Spleen (tissue), 11 donors: ENCODE results near the gene SNU13. TPM values are rescaled to one million over a fixed set of nuclear protein-coding genes. Genes with fewer than 3 reads are reported as not detected.
"Not testable (repeated sequence)": the region's sequence is repeated elsewhere in the genome, so short reads cannot be mapped to it uniquely, and the experiment has no call there.

Source experiments
- DNase-seq: peaks from one replicate; pipeline ENCODE4 v3.0.0-alpha.2; 2020
- H3K27ac ChIP-seq, 8 donors: fragments of 200-600 bp; sonication (generic) in 7 of 8; 1 replicate in 4 of 8; 2 replicates in 4 of 8; pipeline versions ENCODE4 v1.5.0 to v1.8.0; 2016 to 2021; ENCODE audit warnings: inconsistent platforms in 4 of 8, mild to moderate bottlenecking in 4 of 8, moderate library complexity in 1 of 8
- H3K27me3 ChIP-seq, 7 donors: fragments of 200-600 bp; sonication (generic) in 6 of 7; replicated peaks in 1 of 7; 1 replicate in 4 of 7; 2 replicates in 3 of 7; pipeline versions ENCODE4 v1.5.0 to v1.8.0; 2016 to 2021; ENCODE audit warnings: inconsistent platforms in 3 of 7, mild to moderate bottlenecking in 1 of 7
- H3K36me3 ChIP-seq, 6 donors: fragments of 200-600 bp; sonication (generic) in 5 of 6; 1 replicate in 4 of 6; 2 replicates in 2 of 6; pipeline versions ENCODE4 v1.5.0 to v1.8.0; 2016 to 2021; ENCODE audit warnings: inconsistent platforms in 2 of 6
- H3K4me1 ChIP-seq, 6 donors: fragments of 200-600 bp; sonication (generic) in 5 of 6; 1 replicate in 3 of 6; 2 replicates in 3 of 6; pipeline versions ENCODE4 v1.5.0 to v1.8.0; 2016 to 2021; ENCODE audit warnings: inconsistent platforms in 3 of 6
- H3K4me3 ChIP-seq, 8 donors: fragments of 200-600 bp; sonication (generic) in 7 of 8; 1 replicate in 4 of 8; 2 replicates in 4 of 8; pipeline versions ENCODE4 v1.5.0 to v1.8.0; 2016 to 2021; ENCODE audit warnings: inconsistent platforms in 4 of 8, mild to moderate bottlenecking in 4 of 8, moderate library complexity in 2 of 8
- H3K9me3 ChIP-seq, 8 donors: fragments of 200-600 bp; sonication (generic) in 7 of 8; 1 replicate in 4 of 8; 2 replicates in 4 of 8; pipeline versions ENCODE4 v1.5.0 to v1.8.0; 2016 to 2021; ENCODE audit warnings: inconsistent platforms in 4 of 8
- CTCF ChIP-seq, 11 experiments: fragments of 200-600 bp in 7 of 11; fragments of 450-650 bp in 4 of 11; sonication (generic) in 4 of 11; IDR thresholded peaks in 8 of 11; conservative IDR thresholded peaks in 3 of 11; 1 replicate in 7 of 11; 2 replicates in 4 of 11; pipeline versions ENCODE4 v1.4.0 to v1.8.0; 2016 to 2021; ENCODE audit warnings: antibody characterized with exemption in 11 of 11, inconsistent platforms in 4 of 11, mild to moderate bottlenecking in 1 of 11
- POLR2A ChIP-seq, 3 donors: fragments of 450-650 bp; IDR thresholded peaks; one replicate each; pipeline ENCODE4 v1.5.1; 2017; ENCODE audit warnings: antibody characterized with exemption in 3 of 3, mild to moderate bottlenecking in 1 of 3
- POLR2AphosphoS5 ChIP-seq, 3 donors: sonication (generic); formaldehyde crosslinking; IDR thresholded peaks; one replicate each; pipeline ENCODE4 v1.5.1; 2017; ENCODE audit warnings: antibody characterized with exemption in 3 of 3
- WGBS, 5 donors: extraction: QIAGEN DNeasy Blood & Tissue Kit in 3 of 5; methylation state at CpG; one replicate each; pipeline versions ENCODE4 v1.1.5 to v1.1.7; 2013 to 2018; 5-methylcytosine and 5-hydroxymethylcytosine counted together
- intact Hi-C: fragments of 100-400 bp; cut with DNase I; formaldehyde crosslinking; loops from one replicate; pipeline ENCODE4 v1.15.0; 2023; ENCODE audit warnings: low total_unique reads
- polyA plus RNA-seq, 3 donors: library from polyadenylated mRNA; stranded (reverse); fragments of 200-250 nt; gene quantifications; one replicate each; pipeline ENCODE4 v1.2.1, GENCODE V29; 2013
- total RNA-seq, 7 donors: library from RNA; depleted of rRNA in 3 of 7; stranded (reverse); fragments of >200 nt in 3 of 7; fragmentation: NEBNext Ultra II Directional in 4 of 7; extraction: Animal tissue kit (Norgen Biotek cat#: 25700) in 4 of 7; gene quantifications; one replicate each; pipeline versions ENCODE4 v1.1.0 to v1.2.1, GENCODE V29; 2016 to 2021
- donor health status: healthy with polysubstance abuse.
- donor health status: DM: no; HTN: no; CAD: no; lungs with moderate emphysema.
- donor health status: DM: no; HTN: no; CAD: no.
- donor health status: Bipolar disorder and iron deficiency.
- donor health status: healthy.
- donor health status: DM: no; HTN: no; CAD: no.
- donor health status: DM: yes; HTN: yes; CAD: no.

Gene SNU13
- total and polyA plus RNA-seq, 10 donors = 89.0 to 165 (median 111) TPM

GRCh38 chr22:41672780-41673509 is 15.7 kb downstream of the SNU13 start:
- no peak for DNase-seq

GRCh38 chr22:41672096-41672495 is 16.6 kb downstream of the SNU13 start:
- WGBS, 5 donors = 91 to 95% (median 93%) methylated on average over 10 of the region's 10 CpGs
- Histone ChIP-seq H3K4me1 (peaks cover 0 to 11% (median 8%) of the 10 kb centered on the region in 6 donors), H3K36me3 (peaks cover 0 to 53% (median 31%) of the 10 kb centered on the region in 6 donors)
- H3K9me3 ChIP-seq, H3K27me3 ChIP-seq, DNase-seq, intact Hi-C loops, H3K4me3 ChIP-seq, H3K27ac ChIP-seq: not testable (repeated sequence)

More at GRCh38 chr22:41672780-41673509, 15.7 kb downstream of the SNU13 start:
- intact Hi-C loops = no loop called here
- TF ChIP-seq POLR2AphosphoS5 (IDR thresholded peaks at IDR 0.05) (no peak), CTCF (IDR thresholded peaks at IDR 0.05 in 8 of 11, conservative IDR thresholded peaks at IDR 0.05 in 3 of 11) (peak in 4 of 11 experiments; percentile 22 to 32 (median 26))
- Histone ChIP-seq H3K9me3 (no peaks in the 10 kb centered on the region), H3K36me3 (peaks cover 0 to 62% (median 40%) of the 10 kb centered on the region in 6 donors), H3K4me1 (peaks cover 0 to 6% (median under 1%) of the 10 kb centered on the region in 6 donors), H3K27me3 (no peaks in the 10 kb centered on the region), H3K27ac (peak overlapping the region in 1 of 8 donors; percentile 36), H3K4me3 (no peak overlapping the region)
- 71 to 87% (median 84%) methylated on average over 6 of the region's 6 CpGs for WGBS, 5 donors

- Histone ChIP-seq H3K27ac (peak overlapping the region in 1 of 8 donors; percentile 21), H3K27me3 (no peaks in the 10 kb centered on the region), H3K9me3 (no peaks in the 10 kb centered on the region), H3K4me3 (no peak overlapping the region), H3K36me3 (peaks cover 0 to 39% (median 25%) of the 10 kb centered on the region in 6 donors), H3K4me1 (peaks cover 4 to 21% (median 17%) of the 10 kb centered on the region in 6 donors)
- intact Hi-C loops = no loop called here
- no peak for TF ChIP-seq POLR2A (IDR thresholded peaks at IDR 0.05)
- no peak for TF ChIP-seq CTCF (IDR thresholded peaks at IDR 0.05 in 8 of 11, conservative IDR thresholded peaks at IDR 0.05 in 3 of 11)
- TF ChIP-seq POLR2AphosphoS5 (IDR thresholded peaks at IDR 0.05) = no peak
- DNase-seq = no peak
- 89 to 92% (median 89%) methylated on average over 21 of the region's 21 CpGs for WGBS, 5 donors
Measured at GRCh38 chr22:41668971-41669911, 19.4 kb downstream of the SNU13 start.

- H3K4me3 ChIP-seq = no peak overlapping the region
- H3K4me1 ChIP-seq = peaks cover 4 to 21% (median 17%) of the 10 kb centered on the region in 6 donors
- no peaks in the 10 kb centered on the region for H3K9me3 ChIP-seq
- H3K36me3 ChIP-seq = peaks cover 0 to 57% (median 53%) of the 10 kb centered on the region in 6 donors
- H3K27me3 ChIP-seq = no peaks in the 10 kb centered on the region
- H3K27ac ChIP-seq = no peak overlapping the region
- peak in 2 of 3 donors; percentile 4 to 18 for TF ChIP-seq POLR2AphosphoS5 (IDR thresholded peaks at IDR 0.05)
- no peak for TF ChIP-seq CTCF (IDR thresholded peaks at IDR 0.05 in 8 of 11, conservative IDR thresholded peaks at IDR 0.05 in 3 of 11)
- intact Hi-C loops = no loop called here
- 93 to 97% (median 93%) methylated on average over 3 of the region's 3 CpGs for WGBS, 5 donors
- DNase-seq = no peak
Measured at GRCh38 chr22:41664951-41665350, 23.7 kb downstream of the SNU13 start.
